HCT116 (cell line): ENCODE data around the gene MBD1.
"Not testable (repeated sequence)": the region's sequence is repeated elsewhere in the genome, so short reads cannot be mapped to it uniquely, and the experiment has no call there.

Experiments used
- CEBPB ChIP-seq: IDR thresholded peaks from 2 replicates; pipeline ENCODE4 v1.6.1; 2012; ENCODE audit warnings: low read depth
- JUND ChIP-seq: IDR thresholded peaks from 2 replicates; pipeline ENCODE4 v1.6.1; 2012
- POLR2A ChIP-seq: IDR thresholded peaks from 2 replicates; pipeline ENCODE4 v1.7.0; 2011; ENCODE audit warnings: borderline replicate concordance; ENCODE audit not compliant: insufficient read depth, insufficient read length; ENCODE audit errors: extremely low read depth
- POLR2AphosphoS5 ChIP-seq: IDR thresholded peaks from 2 replicates; pipeline ENCODE4 v1.6.1; 2011; ENCODE audit warnings: mild to moderate bottlenecking, low read depth, low read length, moderate library complexity
- SP1 ChIP-seq: IDR thresholded peaks from 2 replicates; pipeline ENCODE4 v1.6.1; 2012; ENCODE audit warnings: low read depth
- ZFX ChIP-seq: fragments of 450-650 bp; IDR thresholded peaks from 2 replicates; pipeline ENCODE4 v1.6.1; 2017
- ZNF274 ChIP-seq: fragments of 200-500 bp; sonication (Bioruptor generic); IDR thresholded peaks from 2 replicates; pipeline ENCODE4 v1.6.1; 2014; ENCODE audit warnings: mild to moderate bottlenecking, low read depth, low read length, inconsistent platforms
- TF ChIP-seq, protein P1 (sequence below), 3 experiments: fragments of 200-600 bp in 1 of 3; sonication (generic) in 1 of 3; IDR thresholded peaks in 2 of 3; conservative IDR thresholded peaks in 1 of 3; 2 replicates each; pipeline ENCODE4 v1.5.1; 2012 to 2017; ENCODE audit warnings: low read depth in 2 of 3, low read length in 2 of 3, antibody characterized with exemption in 1 of 3, borderline replicate concordance in 1 of 3, control low read depth in 1 of 3, mild to moderate bottlenecking in 1 of 3, mixed read lengths in 1 of 3, mixed run types in 1 of 3, moderate library complexity in 1 of 3; ENCODE audit not compliant: insufficient read depth in 1 of 3
- TF ChIP-seq, protein P2 (sequence below): IDR thresholded peaks from 2 replicates; pipeline ENCODE4 v1.6.1; 2012; ENCODE audit warnings: low read depth
- TF ChIP-seq, protein P3 (sequence below): IDR thresholded peaks from 2 replicates; pipeline ENCODE4 v1.6.1; 2011; ENCODE audit warnings: mild to moderate bottlenecking, low read length, moderate library complexity; ENCODE audit not compliant: insufficient replicate concordance; ENCODE audit errors: extremely low read depth

DNA sequence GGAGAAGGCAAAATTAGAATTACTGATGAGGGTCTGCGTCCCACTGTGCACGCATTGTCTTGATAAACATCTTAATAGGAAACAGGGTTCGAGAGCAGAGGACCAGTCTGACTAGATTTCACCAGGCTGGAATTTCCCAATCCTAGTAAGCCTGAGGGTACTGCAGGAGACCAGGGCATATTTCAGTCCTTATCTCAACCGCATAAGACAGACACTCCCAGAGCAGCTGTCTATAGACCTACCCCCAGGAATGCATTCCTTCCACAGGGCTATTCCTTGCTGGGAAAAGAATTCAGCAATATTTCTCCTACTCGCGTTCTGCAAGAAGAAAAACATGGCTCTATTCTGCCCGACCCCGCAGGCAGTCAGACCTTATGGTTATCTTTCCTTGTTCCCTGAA is 39.6 kb downstream of the MBD1 start:
- TF ChIP-seq POLR2AphosphoS5, POLR2A, ZFX, ZNF274, JUND, SP1, CEBPB: not testable (repeated sequence)
- TF ChIP-seq, protein P1, sequence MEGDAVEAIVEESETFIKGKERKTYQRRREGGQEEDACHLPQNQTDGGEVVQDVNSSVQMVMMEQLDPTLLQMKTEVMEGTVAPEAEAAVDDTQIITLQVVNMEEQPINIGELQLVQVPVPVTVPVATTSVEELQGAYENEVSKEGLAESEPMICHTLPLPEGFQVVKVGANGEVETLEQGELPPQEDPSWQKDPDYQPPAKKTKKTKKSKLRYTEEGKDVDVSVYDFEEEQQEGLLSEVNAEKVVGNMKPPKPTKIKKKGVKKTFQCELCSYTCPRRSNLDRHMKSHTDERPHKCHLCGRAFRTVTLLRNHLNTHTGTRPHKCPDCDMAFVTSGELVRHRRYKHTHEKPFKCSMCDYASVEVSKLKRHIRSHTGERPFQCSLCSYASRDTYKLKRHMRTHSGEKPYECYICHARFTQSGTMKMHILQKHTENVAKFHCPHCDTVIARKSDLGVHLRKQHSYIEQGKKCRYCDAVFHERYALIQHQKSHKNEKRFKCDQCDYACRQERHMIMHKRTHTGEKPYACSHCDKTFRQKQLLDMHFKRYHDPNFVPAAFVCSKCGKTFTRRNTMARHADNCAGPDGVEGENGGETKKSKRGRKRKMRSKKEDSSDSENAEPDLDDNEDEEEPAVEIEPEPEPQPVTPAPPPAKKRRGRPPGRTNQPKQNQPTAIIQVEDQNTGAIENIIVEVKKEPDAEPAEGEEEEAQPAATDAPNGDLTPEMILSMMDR (IDR thresholded peaks at IDR 0.05 in 2 of 3, conservative IDR thresholded peaks at IDR 0.05 in 1 of 3; ENCODE audit: borderline replicate concordance in 1 of 3, insufficient read depth in 1 of 3, low read depth in 2 of 3, low read length in 2 of 3): not testable (repeated sequence)
- TF ChIP-seq, protein P2, sequence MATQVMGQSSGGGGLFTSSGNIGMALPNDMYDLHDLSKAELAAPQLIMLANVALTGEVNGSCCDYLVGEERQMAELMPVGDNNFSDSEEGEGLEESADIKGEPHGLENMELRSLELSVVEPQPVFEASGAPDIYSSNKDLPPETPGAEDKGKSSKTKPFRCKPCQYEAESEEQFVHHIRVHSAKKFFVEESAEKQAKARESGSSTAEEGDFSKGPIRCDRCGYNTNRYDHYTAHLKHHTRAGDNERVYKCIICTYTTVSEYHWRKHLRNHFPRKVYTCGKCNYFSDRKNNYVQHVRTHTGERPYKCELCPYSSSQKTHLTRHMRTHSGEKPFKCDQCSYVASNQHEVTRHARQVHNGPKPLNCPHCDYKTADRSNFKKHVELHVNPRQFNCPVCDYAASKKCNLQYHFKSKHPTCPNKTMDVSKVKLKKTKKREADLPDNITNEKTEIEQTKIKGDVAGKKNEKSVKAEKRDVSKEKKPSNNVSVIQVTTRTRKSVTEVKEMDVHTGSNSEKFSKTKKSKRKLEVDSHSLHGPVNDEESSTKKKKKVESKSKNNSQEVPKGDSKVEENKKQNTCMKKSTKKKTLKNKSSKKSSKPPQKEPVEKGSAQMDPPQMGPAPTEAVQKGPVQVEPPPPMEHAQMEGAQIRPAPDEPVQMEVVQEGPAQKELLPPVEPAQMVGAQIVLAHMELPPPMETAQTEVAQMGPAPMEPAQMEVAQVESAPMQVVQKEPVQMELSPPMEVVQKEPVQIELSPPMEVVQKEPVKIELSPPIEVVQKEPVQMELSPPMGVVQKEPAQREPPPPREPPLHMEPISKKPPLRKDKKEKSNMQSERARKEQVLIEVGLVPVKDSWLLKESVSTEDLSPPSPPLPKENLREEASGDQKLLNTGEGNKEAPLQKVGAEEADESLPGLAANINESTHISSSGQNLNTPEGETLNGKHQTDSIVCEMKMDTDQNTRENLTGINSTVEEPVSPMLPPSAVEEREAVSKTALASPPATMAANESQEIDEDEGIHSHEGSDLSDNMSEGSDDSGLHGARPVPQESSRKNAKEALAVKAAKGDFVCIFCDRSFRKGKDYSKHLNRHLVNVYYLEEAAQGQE: not testable (repeated sequence)
- TF ChIP-seq, protein P3, sequence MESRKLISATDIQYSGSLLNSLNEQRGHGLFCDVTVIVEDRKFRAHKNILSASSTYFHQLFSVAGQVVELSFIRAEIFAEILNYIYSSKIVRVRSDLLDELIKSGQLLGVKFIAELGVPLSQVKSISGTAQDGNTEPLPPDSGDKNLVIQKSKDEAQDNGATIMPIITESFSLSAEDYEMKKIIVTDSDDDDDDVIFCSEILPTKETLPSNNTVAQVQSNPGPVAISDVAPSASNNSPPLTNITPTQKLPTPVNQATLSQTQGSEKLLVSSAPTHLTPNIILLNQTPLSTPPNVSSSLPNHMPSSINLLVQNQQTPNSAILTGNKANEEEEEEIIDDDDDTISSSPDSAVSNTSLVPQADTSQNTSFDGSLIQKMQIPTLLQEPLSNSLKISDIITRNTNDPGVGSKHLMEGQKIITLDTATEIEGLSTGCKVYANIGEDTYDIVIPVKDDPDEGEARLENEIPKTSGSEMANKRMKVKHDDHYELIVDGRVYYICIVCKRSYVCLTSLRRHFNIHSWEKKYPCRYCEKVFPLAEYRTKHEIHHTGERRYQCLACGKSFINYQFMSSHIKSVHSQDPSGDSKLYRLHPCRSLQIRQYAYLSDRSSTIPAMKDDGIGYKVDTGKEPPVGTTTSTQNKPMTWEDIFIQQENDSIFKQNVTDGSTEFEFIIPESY: not testable (repeated sequence)
